Uterus (tissue), 2 donors: Measurements from ENCODE around the gene HSD11B1.

Experiments
- CTCF ChIP-seq, 4 experiments: fragments of 200-600 bp in 2 of 4; fragments of 450-650 bp in 2 of 4; sonication (generic) in 2 of 4; IDR thresholded peaks; one replicate each; pipeline ENCODE4 v1.5.1; 2016 to 2019; ENCODE audit warnings: antibody characterized with exemption in 4 of 4, mild to moderate bottlenecking in 2 of 4, moderate library complexity in 1 of 4
- POLR2A ChIP-seq, 2 donors: fragments of 450-650 bp; IDR thresholded peaks; one replicate each; pipeline ENCODE4 v1.6.1; 2016; ENCODE audit warnings: antibody characterized with exemption in 2 of 2, mild to moderate bottlenecking in 1 of 2, moderate library complexity in 1 of 2

- no peak for TF ChIP-seq CTCF (IDR thresholded peaks at IDR 0.05)
- TF ChIP-seq POLR2A (IDR thresholded peaks at IDR 0.05) = no peak
These were observed 16.2 kb downstream of the HSD11B1 start for GRCh38 chr1:209720826-209721225.
